ENCODE measurements around the gene POLH. TPM values are rescaled to one million over a fixed set of nuclear protein-coding genes. Genes with fewer than 3 reads are reported as not detected.

POLH gene
- total RNA-seq, 1 donor from 2014 or later, result 22.2 TPM

- Mint-ChIP-seq H3K27ac (ENCODE audit: unreplicated experiment) (peak overlapping the region; percentile 96), H3K36me3 (ENCODE audit: low read depth) (peaks cover 4% of the 10 kb centered on the region)
These were observed 58.8 kb downstream of the POLH start for GRCh38 chr6:43634702-43635303.

DNA sequence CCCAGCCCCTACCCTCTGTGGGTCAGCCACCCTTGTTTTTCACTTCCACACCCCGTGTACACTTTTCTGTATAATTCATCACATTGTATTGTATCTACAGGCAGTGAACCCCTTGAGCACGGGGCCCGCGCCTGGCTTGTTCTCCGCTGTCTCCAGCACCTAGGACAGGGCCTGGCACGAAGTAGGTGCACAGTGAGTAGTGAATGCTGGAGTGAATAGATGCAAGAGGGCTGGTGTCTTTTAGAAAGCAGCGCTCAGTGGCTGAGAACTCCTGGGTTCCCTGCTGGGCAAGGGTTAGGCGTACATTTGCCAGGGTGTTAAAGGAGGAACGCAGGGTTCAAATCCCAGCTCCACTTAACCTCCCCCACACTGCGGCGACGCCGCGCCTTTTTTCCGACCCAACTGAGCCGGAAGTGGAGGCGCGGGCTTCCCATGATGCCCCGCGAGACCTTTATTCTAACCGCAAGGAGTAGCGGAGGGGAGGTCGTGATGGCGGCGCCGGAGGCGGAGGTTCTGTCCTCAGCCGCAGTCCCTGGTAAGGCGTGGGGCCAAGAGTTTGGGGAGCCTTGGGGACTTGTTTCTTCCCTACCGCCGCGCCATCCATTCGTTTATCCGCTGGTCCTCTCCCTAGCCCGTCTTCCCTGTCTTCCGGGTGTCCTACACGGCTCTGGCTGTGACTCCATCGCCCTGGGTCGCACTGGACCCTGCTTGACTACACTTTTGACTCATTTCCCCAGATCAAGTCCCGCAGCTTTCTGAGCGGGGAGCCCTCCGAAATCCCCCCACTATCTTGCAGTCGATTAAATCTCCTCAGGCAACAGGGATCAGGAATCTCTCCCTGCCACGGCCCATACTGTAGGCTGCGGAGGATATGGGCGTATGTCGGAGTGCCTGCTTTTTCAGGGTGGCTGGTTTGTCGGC lies 59.7 kb downstream of the POLH start, which contains the start of gene MAD2L1BP:
Gene MAD2L1BP (plus strand): TSS at position 454 of the 921 bp plus-strand sequence. CDS start 36 bp downstream, at position 490.
- peak; percentile 78 for DNase-seq (ENCODE audit: low read depth, low spot score)
- H3K36me3 Mint-ChIP-seq (ENCODE audit: low read depth), result peaks cover 11% of the 10 kb centered on the region
- peak within 1 kb of the TSS; percentile 96 for H3K27ac Mint-ChIP-seq (ENCODE audit: unreplicated experiment)
- H3K27me3 Mint-ChIP-seq (ENCODE audit: low read depth), result no peaks in the 10 kb centered on the region
- peaks cover 46% of the 10 kb centered on the region for H3K4me1 Mint-ChIP-seq
- TF ChIP-seq, protein P1, sequence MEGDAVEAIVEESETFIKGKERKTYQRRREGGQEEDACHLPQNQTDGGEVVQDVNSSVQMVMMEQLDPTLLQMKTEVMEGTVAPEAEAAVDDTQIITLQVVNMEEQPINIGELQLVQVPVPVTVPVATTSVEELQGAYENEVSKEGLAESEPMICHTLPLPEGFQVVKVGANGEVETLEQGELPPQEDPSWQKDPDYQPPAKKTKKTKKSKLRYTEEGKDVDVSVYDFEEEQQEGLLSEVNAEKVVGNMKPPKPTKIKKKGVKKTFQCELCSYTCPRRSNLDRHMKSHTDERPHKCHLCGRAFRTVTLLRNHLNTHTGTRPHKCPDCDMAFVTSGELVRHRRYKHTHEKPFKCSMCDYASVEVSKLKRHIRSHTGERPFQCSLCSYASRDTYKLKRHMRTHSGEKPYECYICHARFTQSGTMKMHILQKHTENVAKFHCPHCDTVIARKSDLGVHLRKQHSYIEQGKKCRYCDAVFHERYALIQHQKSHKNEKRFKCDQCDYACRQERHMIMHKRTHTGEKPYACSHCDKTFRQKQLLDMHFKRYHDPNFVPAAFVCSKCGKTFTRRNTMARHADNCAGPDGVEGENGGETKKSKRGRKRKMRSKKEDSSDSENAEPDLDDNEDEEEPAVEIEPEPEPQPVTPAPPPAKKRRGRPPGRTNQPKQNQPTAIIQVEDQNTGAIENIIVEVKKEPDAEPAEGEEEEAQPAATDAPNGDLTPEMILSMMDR (conservative IDR thresholded peaks at IDR 0.05), result no peak
- peak within 1 kb of the TSS; percentile 98 for H3K4me3 Mint-ChIP-seq
- H3K9me3 Mint-ChIP-seq, result no peaks in the 10 kb centered on the region

More at GRCh38 chr6:43634702-43635303, 58.8 kb downstream of the POLH start:
- Mint-ChIP-seq H3K4me1 (peaks cover 44% of the 10 kb centered on the region), H3K9me3 (no peaks in the 10 kb centered on the region), H3K27me3 (ENCODE audit: low read depth) (no peaks in the 10 kb centered on the region), H3K4me3 (peak overlapping the region; percentile 98)
- TF ChIP-seq, protein P1 (conservative IDR thresholded peaks at IDR 0.05), result no peak
- no peak for DNase-seq (ENCODE audit: low read depth, low spot score)

- TF ChIP-seq, protein P1 (conservative IDR thresholded peaks at IDR 0.05), result no peak
- Mint-ChIP-seq H3K4me3 (peak overlapping the region; percentile 98), H3K27me3 (ENCODE audit: low read depth) (no peaks in the 10 kb centered on the region), H3K4me1 (peaks cover 42% of the 10 kb centered on the region), H3K36me3 (ENCODE audit: low read depth) (peaks cover 12% of the 10 kb centered on the region), H3K9me3 (no peaks in the 10 kb centered on the region), H3K27ac (ENCODE audit: unreplicated experiment) (peak overlapping the region; percentile 96)
- no peak for DNase-seq (ENCODE audit: low read depth, low spot score)
These were observed 60.3 kb downstream of the POLH start for GRCh38 chr6:43636308-43636659.

GRCh38 chr6:43639984-43640800 lies 64.2 kb downstream of the POLH start:
- Mint-ChIP-seq H3K27me3 (ENCODE audit: low read depth) (no peaks in the 10 kb centered on the region), H3K36me3 (ENCODE audit: low read depth) (peaks cover 15% of the 10 kb centered on the region), H3K27ac (ENCODE audit: unreplicated experiment) (peak overlapping the region; percentile 20), H3K4me1 (peaks cover 48% of the 10 kb centered on the region), H3K4me3 (peak overlapping the region; percentile 65), H3K9me3 (no peaks in the 10 kb centered on the region)
- TF ChIP-seq, protein P1 (conservative IDR thresholded peaks at IDR 0.05), result no peak
- DNase-seq (ENCODE audit: low read depth, low spot score), result no peak

GRCh38 chr6:43644940-43645612 lies 69.1 kb downstream of the POLH start, which contains the start of gene RSPH9:
TSS of gene RSPH9 (plus strand) at chr6:43645036. CDS start at chr6:43645099, 63 bp downstream.
- Mint-ChIP-seq H3K36me3 (ENCODE audit: low read depth) (peaks cover 8% of the 10 kb centered on the region), H3K4me3 (peak within 1 kb of the TSS; percentile 76), H3K27me3 (ENCODE audit: low read depth) (no peaks in the 10 kb centered on the region), H3K27ac (ENCODE audit: unreplicated experiment) (no peak within 1 kb of the TSS), H3K9me3 (no peaks in the 10 kb centered on the region), H3K4me1 (peaks cover 23% of the 10 kb centered on the region)
- peak; percentile 67 for DNase-seq (ENCODE audit: low read depth, low spot score)
- TF ChIP-seq, protein P1 (conservative IDR thresholded peaks at IDR 0.05), result no peak
